ENCODE data around the gene MAP2K1.
A peak's percentile ranks its signal among the peaks of the same experiment; 100 is the strongest.
"Not testable (repeated sequence)": the region's sequence is repeated elsewhere in the genome, so short reads cannot be mapped to it uniquely, and the experiment has no call there.

The MAP2K1 gene

DNA sequence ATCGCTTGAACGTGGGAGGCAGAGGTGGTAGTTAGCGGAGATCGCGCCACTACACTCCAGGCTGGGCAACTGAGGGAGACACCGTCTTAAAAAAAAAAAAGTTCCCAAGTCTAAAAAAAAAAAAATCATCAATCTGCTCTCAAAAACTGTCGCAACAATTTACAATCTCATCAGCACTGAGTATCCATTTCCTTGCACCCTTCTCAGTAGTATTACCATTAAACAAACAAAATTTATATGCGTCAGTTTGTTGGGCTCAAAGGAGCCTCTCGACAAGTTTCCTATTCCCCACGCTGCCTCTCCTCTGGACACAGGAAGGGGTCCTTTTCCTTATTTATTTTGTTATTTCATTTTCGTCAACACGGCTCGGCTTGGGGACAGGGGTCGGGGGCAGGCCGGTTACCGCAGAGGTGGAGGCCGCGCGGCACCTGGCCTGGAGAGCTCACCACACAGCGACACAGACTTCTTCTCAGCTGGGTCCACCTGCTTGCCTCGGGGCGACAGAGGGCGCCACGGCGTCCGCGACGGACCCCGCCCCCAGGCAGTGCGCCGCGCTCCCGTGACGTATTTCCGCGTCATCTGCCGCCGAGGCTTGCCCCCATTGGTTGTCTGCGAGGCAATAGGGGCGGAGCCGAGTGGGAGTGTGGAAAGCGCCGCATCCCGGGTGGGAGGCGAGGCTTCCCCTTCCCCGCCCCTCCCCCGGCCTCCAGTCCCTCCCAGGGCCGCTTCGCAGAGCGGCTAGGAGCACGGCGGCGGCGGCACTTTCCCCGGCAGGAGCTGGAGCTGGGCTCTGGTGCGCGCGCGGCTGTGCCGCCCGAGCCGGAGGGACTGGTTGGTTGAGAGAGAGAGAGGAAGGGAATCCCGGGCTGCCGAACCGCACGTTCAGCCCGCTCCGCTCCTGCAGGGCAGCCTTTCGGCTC lies at the start of gene MAP2K1:
Gene MAP2K1, plus strand, starts transcription at position 709 of the 920 bp plus-strand sequence. CDS start 436 bp downstream, outside the sequence.
- peak; percentile 97 to 98 for DNase-seq (ENCODE audit: low read depth in 2 of 2)

DNA sequence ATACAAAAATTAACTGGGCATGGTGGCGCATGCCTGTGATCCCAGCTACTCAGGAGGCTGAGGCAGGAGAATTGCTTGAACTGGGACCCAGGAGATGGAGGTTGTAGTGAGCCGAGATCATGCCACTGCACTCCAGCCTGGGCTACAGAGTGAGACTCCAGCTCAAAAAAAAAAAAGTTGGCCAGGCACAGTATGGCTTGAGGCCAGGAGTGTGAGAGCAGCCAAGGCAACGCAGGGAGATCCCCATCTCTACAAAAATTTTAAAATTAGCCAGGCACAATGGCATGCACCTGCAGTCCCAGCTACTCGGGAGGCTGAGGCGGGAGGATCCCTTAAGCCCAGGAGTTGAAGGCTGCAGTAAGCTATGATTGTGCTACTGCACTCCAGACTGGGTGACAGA lies 38.2 kb upstream of the MAP2K1 start:
- not testable (repeated sequence) for DNase-seq (ENCODE audit: low read depth in 2 of 2)

DNA sequence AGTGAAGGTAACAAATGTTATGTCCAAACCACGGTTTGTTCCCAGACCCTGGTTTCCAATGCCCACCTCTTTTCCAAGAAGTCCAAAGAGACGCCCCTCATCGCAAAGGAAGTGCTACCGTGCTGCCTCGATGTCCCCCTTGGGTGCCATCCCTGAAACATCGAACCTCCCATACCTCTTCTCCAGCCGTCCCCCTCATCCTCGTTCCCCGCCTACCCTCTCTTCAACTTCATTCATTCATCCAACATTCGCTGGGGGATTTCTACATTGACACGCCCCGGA lies 30.7 kb upstream of the MAP2K1 start:
- DNase-seq (ENCODE audit: low read depth in 2 of 2) = no peak

DNA sequence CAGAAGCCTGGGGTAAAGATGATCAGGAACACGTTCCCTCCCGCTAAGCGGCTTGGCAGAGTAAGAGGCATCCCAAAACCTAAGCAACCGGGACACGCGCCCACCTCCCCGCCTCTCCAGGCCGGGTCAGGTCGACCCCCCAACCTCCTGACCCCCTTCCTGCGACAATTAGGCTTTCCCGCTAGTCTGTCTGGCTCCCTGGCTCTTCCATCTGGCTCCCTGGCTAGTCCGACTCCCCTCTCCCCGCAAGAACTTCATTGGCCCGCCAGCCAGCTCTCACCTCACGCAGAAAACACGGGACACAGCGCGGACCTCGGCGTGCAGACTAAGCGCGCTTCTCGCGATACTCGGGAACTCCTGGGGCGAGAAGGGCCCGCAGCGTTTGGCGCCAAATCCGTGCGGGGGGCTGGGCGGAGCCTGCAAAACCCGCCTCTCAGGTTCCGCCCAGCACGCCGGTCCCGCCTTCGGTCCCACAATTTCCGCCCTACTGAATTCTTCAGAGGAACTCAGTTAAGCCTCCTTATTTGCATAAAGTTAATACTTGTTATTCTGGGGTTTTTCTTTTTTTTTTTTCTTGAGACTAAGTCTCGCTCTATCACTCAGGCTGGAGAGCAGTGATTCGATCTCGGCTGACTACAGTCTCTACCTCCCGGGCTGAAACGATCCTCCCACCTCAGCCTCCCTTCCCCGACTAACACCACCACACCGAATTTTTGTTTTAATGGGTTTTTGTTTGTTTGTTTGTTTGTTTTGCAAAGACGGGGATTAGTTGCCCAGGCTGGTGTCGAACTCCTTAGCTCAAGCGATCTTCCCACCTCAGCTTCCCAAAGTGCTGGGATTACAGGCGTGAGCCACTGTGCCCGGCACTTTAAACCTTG lies 30.1 kb upstream of the MAP2K1 start, which contains the start of gene TIPIN:
Gene TIPIN, minus strand, starts transcription at position 327 of the 878 bp plus-strand sequence. CDS start 3,738 bp downstream, outside the sequence.
- peak; percentile 91 to 95 for DNase-seq (ENCODE audit: low read depth in 2 of 2)

DNA sequence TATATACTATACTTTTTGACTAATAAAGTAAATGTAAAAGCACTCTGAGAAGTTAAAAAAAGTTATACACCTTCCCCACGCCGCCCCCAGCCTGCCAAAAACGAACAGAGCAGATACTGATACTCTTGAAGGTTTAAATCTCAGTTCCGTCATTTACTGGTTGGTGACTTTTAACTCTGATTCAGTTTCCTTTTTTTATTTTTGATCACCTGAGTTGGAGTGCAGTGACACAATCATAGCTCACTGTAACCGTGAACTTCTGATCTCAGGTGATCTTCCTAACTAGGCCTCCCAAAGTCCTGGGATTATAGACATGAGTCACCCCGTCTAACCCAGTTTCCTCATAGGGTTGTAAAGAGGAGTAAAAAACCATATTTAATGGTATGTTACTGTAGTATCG lies 27.0 kb upstream of the MAP2K1 start:
- DNase-seq (ENCODE audit: low read depth in 2 of 2) = no peak

DNA sequence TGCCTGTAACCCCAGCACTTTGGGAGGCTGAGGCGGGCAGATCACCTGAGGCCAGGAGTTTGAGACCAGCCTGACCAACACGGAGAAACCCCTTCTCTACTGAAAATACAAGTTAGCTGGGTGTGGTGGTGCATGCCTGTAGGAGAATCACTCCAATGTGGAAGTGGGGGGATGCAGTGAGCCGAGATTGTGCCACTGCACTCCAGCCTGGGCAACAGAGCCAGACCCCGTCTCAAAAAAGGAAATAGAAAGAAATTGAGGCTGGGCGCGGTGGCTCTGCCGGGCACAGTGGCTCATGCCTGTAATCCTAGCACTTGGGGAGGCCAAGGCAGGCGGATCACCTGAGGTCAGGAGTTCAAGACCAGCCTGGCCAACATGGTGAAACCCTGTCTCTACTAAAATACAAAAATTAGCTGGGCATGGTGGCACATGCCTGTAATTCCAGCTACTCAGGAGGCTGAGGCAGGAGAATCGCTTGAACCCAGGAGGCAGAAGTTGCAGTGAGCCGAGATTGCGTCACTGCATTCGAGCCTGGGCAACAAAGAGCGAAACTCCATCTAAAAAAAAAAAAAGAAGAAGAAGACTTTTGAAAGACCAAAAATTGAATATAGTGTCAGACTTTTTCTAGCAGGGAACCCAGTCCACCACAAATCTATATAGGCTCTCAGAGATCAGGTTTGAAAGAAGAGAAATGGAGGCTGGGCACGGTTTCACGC lies 24.8 kb upstream of the MAP2K1 start:
- not testable (repeated sequence) for DNase-seq (ENCODE audit: low read depth in 2 of 2)

DNA sequence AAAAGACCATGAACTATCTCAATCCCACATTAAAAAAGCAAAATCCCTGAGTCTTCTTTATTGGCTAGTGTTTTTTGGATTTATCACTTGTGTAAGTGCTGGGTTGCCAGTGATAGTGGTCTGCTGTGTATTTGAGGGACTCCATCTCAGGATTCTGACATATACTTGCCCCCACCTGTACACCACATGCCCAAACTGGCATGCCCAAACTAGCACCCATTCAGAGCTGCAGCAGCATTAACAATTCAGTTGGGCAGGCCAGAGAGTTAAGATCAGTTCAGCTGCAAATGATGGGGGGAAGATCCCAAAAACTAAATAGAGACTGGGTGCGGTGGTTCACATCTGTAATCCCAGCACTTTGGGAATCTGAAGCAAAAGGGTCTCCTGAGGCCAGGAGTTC lies 23.9 kb upstream of the MAP2K1 start:
- DNase-seq (ENCODE audit: low read depth in 2 of 2) = no peak

DNA sequence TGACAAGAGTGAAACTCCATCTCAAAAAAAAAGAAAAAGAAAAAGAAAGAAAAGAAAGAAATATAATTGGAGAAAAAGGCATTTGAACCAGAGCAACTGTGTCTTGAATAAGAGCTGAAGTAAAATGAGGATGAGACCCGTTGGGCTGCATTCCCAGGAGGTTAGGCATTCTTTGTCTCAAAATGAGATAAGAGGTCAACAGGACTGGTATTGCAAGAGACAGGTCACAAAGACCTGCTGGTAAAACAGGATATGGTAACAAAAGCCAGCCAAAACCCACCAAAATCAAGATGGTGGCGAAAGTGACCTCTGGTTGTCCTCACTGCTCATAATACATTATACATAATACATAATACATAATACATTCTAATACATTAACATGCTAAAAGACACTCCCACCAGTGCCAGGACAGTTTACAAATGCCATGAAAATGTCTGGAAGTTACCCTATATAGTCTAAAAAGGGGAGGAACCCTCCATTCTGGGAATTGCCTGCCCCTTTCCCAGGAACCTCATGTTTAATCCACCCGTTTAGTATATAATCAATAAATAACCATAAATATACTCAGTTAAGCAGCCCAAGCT lies 21.7 kb upstream of the MAP2K1 start:
- DNase-seq (ENCODE audit: low read depth in 2 of 2) = no peak

DNA sequence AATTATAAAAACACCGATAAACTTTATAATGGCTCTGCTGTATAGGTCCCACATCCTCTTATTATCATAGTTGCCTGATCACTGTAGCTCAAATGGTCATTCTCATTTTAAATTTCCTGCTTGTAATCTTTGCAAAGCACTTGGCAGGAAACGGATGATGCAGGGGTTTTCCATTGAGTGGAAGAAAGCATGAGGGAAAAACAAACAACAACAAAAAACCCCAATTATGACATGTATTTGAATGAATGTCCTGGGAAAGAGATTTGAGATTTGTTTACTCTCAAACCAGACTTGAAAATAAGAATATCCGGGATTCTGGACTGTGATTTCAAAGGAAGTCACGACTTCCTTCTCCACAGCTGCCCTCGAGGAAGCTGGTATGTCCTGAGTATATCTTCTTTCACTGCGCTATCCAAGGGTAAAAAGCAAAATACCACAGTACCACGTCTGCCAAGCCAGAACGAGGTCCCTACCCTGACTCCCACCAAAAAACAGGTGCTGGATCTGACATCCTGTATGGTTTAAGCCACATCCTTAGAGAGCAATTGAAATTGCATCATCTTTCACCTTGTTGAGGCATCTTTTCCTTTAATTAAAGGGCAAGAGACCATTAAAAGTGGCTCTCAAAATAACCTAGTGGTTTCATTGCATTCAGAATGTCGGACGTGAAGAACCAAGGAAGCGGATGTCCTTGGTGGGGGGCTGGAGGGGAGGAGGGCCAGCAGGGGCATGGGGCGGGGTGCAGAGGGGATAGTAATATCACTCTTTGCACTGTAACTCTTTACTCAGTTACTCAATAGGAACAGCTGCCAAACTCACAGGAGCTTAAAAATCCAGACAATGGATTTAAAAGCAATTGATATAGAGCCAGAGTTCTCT lies 16.7 kb upstream of the MAP2K1 start:
- no peak for DNase-seq (ENCODE audit: low read depth in 2 of 2)

DNA sequence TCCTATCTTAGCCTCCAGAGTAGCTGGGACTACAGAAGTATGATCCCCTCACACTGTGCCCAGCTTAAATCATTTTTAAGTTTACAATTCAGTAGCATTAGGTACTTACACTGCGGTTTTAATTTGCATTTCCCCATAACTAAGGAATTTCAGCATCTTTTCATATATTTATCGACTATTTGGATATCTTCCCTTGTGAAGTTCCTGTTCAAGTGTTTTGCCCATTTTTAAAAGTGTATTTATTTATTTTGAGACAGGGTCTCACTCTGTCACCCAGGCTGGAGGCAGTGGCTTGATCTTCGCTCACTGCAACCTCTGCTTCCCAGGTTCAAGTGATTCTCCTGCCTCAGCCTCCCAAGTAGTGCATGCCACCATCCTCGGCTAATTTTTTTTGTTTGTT lies 12.5 kb upstream of the MAP2K1 start:
- no peak for DNase-seq (ENCODE audit: low read depth in 2 of 2)

DNA sequence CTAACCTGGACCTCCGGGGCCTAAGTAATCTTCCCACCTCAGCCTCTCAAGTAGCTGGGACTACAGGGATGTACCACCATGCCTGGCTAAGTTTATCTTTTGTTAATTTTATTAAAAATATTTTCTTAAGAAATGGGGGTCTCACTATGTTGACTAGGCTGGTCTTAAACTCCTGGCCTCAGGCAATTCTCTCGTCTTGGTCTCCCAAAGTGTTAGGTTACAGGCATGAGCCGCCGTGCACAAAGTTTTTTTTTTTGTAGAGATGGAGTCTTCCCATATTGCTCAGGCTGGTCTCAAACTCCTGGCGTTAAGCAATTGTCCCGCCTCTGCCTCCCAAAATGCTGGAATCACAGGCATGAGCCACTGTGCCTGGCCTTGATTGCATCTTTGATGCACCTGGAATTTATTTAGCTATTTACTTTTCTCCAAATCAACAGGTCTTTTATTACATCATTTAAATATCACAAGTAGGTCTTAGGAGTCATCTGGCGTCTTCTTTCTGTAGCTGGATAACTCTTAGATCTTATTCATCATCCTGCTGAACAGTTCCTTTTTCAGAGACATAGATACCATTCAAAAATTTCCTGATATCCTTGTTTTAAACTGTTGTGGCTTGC lies 7.8 kb upstream of the MAP2K1 start:
- DNase-seq (ENCODE audit: low read depth in 2 of 2) = no peak

DNA sequence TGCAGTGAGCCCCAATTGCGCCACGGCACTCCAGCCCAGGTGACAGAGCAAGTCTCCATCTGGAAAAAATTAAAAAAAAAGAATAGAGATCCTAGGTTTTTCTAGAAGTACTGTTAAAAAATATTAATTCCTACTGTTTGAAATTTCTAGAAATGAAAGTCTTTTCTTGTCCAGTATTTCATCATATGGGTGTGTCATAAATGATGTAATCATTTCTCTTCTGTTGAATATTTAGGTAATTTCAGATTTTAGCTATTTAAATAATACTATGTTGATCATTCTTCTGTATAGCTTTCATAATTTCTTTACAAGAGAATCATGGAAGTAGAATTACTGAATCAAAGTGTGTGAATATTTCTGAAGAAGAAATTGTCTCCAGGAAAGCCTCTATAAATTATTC lies 5.3 kb upstream of the MAP2K1 start:
- not testable (repeated sequence) for DNase-seq (ENCODE audit: low read depth in 2 of 2)

DNA sequence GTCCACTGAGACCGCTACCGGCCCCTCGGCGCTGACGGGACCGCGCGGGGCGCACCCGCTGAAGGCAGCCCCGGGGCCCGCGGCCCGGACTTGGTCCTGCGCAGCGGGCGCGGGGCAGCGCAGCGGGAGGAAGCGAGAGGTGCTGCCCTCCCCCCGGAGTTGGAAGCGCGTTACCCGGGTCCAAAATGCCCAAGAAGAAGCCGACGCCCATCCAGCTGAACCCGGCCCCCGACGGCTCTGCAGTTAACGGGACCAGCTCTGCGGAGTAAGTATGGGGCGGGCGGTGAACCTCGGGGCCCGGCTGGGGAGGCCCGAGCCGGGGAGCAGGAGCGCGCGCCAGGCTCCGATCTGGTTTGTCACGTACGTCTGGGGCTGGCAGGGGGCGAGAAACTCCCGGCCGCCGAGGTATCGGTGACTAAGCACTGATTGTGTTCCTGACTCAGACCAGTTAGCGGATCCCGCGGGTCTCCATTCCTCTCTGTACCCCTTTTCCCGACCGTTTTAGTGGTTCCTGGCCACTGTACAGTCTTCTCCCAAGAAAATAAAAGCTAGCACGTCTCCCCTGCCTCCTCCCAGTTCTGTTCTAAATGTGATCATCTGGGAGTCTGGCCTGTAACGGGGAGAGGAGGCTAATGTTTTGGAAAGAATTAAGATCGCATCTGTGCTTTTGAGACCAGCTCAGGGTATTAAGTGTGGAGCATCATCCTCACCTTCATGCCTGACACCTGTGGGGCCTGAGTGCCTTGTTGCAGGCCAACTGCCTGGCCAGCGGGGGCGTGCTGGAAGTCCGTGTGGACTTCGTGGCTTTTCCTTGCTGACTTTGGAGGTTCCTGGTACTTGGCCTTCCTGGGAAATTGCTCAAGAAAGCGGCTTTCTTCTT lies 691 bp downstream of the MAP2K1 start:
- peak; percentile 50 to 61 for DNase-seq (ENCODE audit: low read depth in 2 of 2)

DNA sequence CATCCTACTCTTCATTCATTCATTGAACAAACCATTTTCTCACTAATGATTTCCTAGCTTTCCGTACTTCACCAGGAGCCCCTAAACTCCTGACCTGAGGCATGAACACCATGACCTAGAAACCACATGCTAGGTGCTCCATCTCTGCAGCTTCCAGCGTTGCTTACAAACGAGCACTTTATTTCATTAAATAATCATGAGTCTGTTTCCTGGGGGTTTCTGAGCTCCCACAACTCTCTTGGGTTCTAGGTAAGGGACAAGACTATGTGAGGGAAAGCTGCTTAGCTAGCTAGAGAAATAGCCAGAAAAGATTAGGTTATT lies 1.3 kb downstream of the MAP2K1 start:
- no peak for DNase-seq (ENCODE audit: low read depth in 2 of 2)

DNA sequence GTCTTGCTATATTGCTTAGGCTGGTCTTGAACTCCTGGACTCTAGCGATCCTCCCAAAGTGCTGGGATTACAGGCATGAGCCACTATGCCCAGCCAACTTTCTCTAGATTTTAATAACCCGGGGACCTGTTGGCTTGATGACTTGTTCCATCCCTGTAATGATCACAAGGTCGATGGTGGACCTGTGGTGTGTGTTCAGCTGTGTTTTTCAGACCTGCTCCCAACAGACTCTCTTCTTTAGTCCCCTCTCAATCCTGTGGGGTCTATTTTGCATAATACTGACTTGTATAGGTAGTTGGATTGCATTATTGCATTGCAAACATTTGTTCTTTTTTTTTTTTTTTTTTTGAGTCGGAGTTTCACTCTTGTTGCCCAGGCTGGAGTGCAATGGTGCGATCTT lies 1.9 kb downstream of the MAP2K1 start:
- DNase-seq (ENCODE audit: low read depth in 2 of 2) = no peak

DNA sequence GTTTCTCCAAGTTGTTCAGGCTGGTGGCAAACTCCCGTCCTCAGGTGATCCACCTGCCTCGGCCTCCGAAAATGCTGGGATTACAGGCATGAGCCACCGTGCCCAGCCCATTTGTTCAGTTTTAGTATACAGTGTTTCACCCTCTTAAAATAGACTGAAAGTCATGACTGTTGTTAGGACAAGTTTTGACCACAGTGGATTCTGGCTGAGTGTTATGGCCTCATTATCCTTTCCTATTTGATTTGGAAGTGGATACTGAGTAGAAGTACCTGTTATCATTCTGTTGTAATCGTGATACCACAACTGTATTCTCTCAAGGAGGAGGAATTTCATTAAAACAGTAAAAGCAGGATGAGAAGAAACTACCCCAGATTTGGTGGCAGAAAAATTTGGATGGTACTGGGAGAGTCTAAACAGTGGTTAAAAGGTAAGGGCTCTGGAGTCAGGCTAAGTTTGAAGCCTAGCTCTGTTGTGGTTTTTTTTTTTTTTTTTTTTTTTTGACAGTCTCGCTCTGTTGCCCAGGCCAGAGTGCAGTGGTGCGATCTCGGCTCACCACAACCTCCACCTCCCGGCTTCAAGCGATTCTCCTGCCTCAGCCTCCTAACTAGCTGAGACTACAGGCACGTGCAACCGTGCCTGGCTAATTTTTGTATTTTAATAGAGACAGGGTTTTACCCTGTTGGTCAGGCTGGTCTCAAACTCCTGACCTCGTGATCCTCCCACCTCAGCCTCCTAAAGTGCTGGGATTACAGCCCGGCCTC lies 2.6 kb downstream of the MAP2K1 start:
- DNase-seq (ENCODE audit: low read depth in 2 of 2) = no peak

DNA sequence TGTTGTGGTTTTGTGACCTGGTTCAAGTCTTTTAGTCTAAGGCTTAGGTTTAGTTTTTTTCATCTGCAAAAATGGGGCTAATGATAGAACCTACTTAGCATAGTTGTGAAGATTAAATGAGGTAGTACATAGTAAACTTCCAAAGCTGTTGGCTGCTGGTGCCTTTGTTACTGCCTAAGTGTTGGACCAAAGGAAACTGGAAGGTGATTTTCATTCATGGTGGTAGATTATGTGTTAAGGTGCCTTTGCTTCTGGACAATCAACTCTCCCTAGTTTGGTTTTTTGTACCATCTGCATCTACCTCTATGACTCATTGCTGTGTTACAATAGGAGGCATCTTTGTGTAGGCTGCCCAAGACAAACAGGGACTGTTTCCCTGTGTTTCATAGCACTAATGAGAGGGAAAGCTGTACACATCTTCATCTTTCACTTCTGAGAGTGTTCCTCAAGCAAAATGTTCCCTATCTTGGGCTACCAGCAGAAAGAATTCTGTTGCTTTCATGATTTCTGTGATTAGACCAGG lies 3.2 kb downstream of the MAP2K1 start:
- no peak for DNase-seq (ENCODE audit: low read depth in 2 of 2)

DNA sequence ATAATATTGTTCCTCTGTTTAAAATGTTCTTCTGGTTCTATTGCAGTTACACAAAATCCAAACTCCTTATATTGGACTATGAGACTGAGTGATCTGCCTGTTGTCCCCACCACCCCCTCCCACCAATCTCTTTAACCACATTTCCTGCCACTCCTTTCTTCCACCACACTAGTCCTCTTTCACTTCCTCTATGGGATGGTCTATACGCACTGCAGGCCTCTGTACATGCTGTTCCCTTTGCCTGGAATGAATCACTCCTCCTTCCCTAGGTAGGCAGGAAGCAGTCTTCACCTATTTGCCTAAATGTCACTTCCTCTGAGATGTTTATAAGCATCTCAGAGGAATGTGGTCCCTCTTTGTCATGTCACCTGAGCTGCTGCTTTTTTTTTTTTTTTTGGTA lies 4.0 kb downstream of the MAP2K1 start:
- DNase-seq (ENCODE audit: low read depth in 2 of 2) = no peak

Data from stimulated activated CD8-positive, alpha-beta memory T cell treated with anti-CD3 and anti-CD28 coated beads, Interleukin-2, amount 100 ng/mL, for 1 hour (primary cell).